HG02623 (cell line): ENCODE results near the gene TREH.

Source experiments
- ATAC-seq: cut with Tn5 transposase; IDR thresholded peaks from one replicate; pipeline ENCODE4 v1.9.1; 2021; ENCODE audit warnings: moderate library complexity; ENCODE audit not compliant: unreplicated experiment

The TREH gene

DNA sequence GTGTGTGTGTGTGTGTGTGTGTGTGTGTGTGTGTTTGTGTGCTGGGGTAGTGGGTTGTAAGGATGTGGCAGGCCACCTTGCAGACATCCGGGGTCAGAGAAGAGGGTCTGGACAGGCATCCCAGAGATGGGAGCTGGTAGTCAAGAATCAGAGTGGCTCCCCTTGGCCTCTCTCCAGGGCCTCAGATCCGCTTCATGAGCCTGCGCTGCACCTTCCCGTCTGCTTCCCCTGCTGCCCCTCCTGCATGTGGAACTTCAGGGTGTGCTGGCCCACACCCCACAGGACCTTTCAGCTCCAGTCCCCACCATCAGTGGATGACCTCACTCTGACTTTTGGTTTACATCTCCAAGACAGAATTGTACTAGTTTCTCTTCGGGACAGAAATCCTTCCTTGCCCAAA, 31.2 kb downstream of the TREH start:
- ATAC-seq: no peak

DNA sequence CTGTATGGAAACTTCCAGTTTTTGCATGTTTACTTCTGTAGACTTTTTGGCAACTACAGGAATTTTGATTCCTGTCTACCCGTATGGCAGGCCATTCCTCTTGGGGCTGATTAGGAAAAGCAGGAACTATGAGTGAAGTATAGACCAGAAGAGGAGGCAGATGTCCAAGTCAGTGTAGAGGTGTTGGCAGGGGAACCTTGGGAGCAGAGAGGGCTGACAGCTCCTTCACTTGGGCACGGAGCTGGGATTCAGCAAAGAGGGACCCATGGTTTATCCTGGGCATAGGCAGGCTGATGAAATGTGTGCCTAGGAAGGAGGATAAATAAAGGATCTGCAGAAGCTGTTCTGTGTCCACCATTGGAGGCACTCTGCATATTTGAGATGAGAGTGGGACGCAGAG, 33.1 kb downstream of the TREH start:
- ATAC-seq: no peak

DNA sequence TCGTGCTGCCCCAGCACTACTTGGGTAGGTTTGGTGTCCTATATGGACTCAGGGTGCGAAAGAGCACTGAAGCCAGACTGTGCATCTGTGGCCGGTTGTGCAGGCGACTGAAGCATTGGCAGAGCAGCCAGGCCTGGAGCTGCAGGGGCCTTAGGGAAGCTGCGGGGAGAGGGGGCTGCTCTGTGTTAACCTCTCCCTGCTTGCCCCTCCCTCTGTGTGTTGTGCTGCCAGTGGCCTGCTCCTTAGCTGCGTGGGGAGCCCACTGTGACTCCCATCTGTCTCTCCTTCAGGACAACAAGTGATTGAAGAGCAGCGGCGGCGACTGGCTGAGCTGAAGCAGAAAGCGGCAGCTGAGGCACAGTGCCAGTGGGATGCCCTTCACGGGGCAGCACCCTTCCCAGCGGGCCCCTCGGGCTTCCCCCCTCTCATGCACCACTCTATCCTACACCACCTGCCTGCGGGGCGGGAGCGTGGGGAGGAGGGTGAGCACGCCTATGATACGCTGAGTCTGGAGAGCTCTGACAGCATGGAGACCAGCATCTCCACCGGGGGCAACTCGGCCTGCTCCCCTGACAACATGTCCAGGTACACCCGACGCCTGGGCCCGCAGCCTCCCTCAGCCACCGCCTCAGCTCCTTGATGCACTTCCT, 34.3 kb downstream of the TREH start:
- no peak for ATAC-seq

DNA sequence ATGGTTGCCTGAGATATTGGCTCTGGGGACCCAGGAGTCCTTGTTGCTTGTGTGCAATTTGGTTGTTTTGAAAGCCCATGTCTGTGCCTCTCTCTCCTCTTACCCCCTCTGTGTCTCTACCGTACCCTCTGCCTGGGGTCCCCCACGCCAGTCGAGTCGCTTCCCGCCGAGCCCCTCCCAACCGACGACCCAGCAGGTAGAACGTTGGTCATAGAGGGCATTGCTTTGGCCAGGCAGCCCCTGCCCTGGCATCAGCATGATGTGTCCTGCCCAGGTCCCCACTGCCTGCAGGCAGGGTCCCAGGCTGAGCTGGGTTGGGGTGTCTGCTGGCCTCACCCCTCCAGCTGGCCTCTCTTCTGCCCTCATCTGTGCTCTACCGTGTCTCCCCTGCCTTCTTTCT, 35.0 kb downstream of the TREH start:
- ATAC-seq: no peak

DNA sequence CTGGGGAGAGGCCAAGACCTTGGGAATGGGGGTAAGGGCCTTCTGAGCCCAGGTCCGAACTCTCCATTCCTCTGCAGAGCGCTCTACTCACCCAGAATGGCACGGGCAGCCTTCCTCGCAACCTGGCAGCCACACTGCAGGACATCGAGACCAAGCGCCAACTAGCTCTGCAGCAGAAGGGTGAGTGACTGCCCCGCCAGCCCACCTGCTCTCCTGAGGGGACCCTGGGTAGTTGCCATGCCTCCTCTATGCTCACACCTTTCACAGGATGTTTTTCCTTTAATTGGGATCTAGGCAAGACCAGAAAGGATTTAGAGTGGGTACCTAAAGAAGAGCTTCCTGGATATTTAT, 35.5 kb downstream of the TREH start:
- no peak for ATAC-seq

DNA sequence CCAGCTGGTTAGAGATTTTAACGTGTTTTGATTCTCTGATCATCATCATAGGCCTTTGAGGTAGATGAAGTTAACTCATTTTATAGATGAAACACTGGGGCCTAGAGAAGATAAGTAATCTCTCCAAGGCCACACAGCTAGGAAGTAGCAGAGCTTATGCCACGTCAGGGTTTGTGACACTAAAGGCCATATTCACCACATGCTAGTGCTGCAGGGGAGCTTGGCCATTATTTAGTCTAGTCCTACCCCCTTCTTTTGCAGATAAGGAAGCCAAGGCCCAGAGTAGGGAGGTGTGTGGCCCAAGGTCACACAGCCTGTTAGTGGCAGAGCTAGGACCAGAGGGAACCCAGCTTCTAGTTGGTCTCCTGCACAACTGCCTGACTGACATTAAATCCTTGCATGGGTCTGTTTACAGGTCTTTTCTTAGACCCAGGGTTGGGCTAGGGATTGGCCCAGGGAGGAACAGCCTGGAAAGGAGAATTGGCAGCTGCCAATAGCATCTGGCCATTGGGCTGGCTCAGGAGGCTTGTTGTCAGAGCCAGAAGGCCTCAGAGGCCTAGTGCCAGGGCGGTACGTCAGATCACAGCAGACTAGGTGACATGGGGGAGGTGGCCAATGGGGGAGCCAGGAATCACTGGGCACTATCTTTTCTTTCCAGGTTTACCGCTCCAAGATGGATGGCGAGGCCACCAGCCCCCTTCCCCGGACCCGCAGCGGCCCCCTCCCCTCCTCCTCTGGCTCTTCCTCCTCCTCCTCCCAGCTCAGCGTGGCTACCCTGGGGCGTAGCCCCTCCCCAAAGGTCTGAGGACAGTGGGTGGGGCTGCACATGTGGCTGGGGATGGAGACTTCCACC, 36.1 kb downstream of the TREH start:
- no peak for ATAC-seq

DNA sequence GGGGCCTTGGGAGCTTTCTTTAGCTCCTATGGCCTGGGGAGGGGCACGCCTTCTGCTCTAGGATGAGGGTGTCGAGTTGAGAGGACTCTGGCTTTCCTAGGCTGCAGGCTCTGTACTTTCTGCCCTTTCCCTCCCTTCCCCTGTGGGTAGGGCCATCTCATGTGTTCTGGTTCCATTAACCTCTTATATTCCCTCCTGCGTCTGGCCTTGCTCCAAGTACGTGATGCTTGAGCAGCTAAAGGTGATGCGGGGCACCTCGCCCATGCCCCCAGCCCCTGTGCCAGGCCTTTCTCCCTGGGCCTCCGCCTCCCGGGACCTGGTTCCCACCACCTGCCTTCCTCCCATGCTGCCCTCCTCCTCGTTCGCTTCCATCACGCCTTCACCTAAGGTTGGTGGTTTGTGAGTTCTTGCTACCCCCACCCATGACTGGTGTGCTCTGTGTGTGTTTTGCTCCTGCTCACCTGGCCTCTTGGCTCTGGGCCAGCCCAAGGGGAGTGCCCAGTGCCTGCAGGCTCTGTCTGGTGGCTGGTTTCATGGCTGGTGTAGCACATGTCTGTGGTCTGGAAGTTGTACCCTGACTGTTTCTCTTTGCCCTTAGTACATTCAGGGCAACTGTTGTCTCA, 37.9 kb downstream of the TREH start:
- ATAC-seq: no peak

DNA sequence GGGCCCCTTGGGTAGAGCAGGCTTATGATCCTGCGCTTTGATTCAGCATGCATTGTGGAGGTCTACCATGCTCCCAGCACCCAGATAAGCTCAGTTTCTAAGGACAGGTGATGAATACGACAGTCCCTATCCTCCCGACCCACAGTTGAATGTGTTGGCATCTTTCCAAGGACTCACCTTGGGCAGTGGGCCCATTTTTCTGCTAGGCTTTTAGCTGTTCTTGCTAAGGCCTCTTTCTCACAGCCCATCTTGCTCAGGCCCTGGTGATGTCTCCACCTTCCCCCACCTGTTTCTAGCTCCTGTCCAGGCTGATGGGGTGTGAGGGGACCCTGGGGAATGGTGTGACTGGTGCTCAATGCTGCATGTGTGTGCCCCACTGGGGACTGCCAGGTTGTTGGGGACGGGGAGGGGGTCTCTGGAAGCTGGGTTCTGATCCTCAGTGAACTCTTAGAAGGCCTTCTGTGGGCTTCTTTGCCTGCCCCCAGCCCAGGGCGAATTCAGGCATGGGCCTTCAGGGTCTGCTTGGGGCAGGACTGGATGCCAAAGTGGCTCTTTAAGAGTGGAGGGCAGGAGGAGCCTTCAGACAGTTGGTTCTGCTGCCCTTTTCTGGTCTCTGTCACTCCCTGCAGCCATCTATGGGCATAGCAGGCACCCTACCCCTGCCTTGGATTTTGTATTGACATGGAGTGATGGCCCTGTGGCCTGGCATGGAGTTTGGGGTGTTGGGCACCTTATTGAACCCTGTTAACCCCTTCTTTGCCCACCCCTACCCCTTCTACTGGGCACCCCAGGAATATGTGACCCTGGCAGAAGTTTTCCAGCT, 38.9 kb downstream of the TREH start:
- no peak for ATAC-seq

DNA sequence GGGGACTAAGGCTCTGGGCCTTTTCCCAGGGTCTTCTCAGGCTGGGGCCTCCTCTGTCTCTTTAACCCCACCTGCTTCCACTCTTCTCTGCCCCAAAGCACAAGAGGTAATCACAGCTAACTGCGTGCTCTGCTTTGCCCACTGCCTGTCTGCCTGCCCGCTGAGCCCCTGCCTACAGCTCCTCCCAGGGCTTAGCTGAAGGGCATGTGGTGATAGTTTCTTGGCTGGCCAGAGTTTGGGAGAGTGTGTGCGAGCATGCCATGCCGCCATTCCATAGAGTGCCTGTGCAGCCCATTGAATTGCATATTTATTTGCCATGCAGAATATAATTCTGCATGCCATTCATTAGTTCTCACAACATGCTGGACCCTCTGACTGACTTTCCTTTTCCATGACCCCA, 39.6 kb downstream of the TREH start:
- ATAC-seq: no peak

DNA sequence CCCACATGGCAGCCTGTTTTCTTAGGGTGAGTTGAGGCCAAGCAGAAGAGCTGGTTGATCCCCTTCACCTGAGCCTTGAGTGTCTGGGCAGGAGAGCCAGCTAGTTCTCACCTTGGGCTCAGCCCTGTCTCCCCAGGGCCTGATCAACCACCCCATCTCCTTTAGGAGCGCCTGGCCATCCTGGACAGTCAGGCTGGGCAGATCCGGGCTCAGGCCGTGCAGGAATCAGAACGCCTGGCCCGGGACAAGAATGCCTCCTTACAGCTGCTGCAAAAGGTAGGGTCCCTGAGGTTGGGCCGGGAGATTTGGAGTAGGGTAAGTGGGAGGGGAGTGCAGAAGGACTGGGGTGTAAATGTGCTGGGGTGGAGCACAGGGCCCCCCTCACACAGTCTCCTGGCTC, 40.7 kb downstream of the TREH start:
- ATAC-seq: no peak

DNA sequence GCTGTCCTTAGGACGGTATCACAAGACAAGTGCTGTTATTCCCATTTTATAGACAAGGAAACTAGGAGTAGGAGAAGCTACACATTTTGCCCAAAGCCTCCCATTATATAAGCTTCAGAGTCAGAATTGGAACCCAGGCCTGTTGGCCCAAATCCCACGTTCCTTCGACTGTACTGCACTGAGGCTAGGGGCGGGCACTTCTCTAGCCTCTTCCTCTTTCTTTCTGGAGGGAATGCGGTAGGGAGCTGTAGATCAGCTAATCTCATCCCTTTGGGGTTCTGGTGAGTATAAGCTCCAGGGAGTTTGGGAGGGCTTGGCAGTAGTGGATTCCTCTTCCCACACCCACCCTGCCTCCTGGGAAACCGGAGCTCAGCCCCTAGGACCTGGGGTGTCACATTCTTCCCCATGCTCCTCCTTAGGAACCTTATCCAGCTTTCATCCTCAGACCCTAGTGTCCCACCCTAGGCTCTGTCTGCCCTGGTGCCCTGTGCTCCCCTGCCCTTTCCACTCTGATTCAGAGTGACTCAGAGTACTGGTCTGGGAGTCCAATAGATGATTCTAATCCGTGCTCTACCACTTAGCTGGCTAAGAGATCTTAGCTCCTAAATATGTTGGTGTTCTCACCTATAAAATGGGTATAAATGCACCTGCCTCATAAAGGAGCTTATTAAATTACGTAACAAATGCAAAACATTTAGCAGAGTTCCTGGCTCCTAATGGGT, 42.7 kb downstream of the TREH start:
- no peak for ATAC-seq

DNA sequence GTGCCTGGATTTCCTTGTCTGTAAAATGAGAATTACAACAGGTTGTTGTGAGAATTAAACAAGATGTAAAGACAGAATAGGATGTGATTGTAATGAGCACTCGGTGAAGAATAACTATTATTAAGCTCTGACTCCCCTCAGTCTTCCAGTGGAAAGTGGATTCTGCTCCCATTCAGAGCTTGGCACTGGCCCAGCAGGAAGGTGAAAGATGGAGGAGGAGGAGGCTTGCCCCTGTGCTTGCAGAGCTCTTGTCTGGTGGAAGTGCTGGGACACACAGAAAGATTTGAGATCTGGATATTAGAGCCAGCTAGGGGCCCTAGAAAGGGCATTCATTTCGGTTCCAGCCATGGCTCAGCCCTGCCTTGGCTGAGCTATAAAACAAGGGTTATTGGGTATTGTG, 43.8 kb downstream of the TREH start:
- ATAC-seq: no peak

DNA sequence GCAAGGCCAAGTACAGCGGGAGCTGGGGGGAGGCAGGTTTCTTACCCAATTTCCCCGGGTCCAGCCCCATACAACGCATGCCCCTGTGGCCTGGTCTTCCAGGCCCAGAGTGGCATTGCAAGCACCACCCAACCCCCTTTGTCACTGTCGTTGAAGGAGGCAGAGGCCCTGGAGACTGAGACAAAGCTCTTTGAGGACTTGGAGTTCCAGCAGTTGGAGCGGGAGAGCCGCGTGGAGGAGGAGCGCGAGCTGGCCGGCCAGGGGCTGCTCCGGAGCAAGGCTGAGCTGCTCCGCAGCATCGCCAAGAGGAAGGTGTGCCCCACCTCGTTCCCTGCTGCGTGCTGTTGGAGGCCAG, 44.2 kb downstream of the TREH start:
- no peak for ATAC-seq

DNA sequence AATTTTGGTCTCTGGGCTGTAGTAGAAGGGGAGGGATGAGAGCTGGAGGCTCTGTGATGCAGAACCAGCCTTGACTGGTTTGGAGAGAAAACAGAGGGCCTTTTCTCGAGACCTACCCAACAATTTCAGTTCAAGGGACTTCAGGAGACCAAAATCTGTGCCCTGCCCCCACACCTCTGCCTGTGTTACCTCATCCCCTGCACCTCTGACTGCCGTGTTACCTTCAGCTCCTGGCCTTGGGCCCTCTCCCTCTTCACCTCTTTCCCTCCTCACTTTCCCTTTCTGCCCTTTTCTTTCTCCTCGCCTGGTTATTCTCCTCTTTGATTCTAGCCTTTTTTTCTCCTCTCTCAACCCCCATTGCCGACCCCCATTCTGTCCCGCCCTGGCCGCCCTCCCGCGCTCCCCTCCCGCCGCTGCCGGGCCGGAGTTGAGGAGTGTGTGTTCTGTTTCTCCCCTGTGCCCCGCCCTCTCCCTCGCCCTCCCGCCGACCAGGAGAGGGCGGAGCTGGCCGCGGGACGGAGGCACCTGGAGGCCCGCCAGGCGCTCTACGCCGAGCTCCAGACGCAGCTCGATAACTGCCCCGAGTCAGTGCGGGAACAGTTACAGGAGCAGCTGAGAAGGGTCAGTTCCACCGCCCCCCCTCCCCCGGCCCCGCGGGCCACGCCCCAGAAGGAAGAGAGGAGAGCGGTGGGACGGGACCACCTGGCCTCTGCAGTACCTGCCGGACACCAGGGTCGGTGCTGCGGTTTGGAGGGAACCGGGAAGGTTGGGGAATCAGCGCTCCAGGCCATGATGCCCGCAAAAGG, 44.8 kb downstream of the TREH start:
- ATAC-seq: no peak

DNA sequence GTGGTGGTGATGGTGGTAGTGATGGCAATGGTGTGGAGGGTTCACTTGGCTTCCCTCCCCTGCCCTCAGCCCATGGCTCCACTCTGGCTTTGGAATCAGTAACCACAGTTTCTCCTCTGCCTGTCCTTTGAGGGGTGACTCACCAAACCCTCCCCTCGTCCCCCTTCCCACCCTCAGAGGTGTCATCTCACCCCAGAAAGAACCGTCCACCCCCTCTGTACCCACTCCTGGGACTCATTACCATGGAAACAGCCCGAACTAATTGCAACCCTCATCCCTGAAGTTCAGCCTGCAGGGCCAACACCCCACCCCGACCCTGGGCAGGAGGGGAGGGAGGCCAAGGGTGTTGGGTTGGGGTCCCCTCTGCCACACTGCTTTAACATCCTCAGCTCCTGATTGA, 45.5 kb downstream of the TREH start:
- no peak for ATAC-seq

DNA sequence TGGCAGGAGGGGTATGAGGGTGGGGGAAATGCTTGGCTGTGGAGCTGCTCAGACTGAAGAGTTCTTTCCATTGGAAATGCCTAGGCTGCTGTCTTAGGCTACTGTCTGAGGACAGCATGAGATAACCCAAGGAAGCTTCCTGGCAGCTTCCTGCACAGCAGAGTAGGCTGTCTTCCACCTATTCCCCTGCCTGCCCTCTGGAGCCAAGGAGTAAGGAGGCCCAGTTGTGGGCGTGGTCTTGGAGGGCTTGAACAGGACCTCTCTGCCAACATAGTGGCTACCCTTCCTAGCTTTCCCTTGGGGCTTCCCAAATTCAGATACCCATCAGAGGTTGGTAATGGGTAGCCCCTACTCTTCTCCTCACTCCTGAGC, 46.1 kb downstream of the TREH start:
- ATAC-seq: no peak

DNA sequence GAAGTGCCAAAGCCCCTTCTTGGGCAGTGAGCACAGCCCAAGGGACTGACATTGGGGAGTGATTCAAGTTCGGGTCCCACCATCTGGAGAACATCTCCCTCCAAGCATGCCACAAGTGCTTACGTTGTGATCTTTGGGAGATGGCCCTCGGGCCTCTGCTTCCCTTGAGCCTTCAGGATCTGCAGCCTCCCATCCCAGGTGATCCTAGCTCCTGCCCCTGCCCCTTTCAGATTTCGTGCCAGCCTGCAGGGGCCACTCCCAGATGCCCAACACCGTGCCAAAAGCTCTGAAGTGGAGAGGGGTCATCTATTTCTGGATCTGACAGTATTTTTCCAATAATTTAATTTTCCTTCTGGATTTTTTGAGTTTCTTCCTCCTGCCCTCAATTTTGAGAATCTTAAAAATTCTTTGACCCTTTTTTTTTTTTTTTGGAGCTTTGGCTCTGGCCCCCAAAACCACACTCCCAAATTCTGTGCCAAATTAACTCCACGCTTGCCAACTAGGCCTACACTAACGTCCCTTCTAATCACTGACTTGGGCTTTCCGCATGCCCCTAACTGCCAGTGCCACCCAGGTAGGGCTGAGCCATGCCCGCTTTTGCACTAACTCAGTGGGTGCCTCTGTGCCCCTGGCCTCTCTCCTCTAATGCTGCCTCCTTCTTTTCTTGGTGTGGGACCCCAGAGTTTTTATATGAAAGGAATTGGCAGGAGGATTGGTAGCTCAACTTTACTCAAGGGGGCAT, 46.7 kb downstream of the TREH start:
- ATAC-seq: no peak

DNA sequence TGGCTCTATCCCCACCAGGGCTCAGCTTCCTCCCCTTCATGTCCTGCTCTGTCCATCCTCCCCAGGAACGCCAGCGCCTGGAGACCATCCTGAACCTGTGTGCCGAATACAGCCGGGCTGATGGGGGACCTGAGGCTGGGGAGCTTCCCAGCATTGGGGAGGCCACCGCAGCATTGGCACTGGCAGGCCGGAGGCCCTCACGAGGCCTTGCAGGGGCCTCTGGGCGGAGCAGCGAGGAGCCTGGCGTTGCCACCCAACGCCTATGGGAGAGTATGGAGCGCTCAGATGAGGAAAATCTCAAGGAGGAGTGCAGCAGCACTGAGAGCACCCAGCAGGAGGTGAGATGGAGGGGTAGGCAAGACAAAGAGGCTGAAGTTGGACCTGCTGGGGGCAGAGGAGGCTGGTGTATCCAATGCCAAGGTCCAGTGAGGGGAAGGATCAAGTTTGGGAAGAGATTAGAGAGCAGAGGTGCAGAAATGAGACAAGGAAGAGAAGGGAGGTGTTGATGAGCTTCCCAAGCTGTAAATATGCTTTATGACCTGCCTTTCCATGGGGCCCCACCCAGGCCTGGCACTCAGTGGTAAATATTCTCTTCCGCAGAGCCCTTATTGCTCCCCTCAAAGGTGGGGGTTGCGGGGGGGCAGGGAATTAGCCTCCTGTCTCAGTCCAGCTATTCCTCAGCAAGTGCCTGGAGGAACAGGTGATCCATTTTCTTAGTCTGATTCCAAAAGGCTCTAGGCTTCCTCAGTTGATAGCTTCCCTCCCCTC, 48.1 kb downstream of the TREH start:
- ATAC-seq: no peak
